ENCODE measurements around the gene SLC51B. TPM values are rescaled to one million over a fixed set of nuclear protein-coding genes. Genes with fewer than 3 reads are reported as not detected.
A peak's percentile ranks its signal among the peaks of the same experiment; 100 is the strongest.

Gene SLC51B
- polyA plus RNA-seq, 2 of the 4 experiments (the other 2 are of a cell fraction), result 12.2 to 16.1 TPM

GRCh38 chr15:65068403-65068788 lies 23.2 kb downstream of the SLC51B start:
- no peak for DNase-seq (ENCODE audit: low read depth in 1 of 2, low spot score in 1 of 2)
- TF ChIP-seq, protein P1, sequence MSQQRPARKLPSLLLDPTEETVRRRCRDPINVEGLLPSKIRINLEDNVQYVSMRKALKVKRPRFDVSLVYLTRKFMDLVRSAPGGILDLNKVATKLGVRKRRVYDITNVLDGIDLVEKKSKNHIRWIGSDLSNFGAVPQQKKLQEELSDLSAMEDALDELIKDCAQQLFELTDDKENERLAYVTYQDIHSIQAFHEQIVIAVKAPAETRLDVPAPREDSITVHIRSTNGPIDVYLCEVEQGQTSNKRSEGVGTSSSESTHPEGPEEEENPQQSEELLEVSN (IDR thresholded peaks at IDR 0.05; ENCODE audit: borderline replicate concordance, low read depth), result no peak
- TF ChIP-seq RCOR1 (IDR thresholded peaks at IDR 0.05; ENCODE audit: low read depth, low read length), result no peak
- TF ChIP-seq POLR2A (IDR thresholded peaks at IDR 0.05; ENCODE audit: low read length), result no peak
- TF ChIP-seq RARB (CRISPR knock-in tag; IDR thresholded peaks at IDR 0.05), result no peak
- TF ChIP-seq MAFK (IDR thresholded peaks at IDR 0.05; ENCODE audit: partially characterized antibody), result no peak
- TF ChIP-seq GATA3 (IDR thresholded peaks at IDR 0.05; ENCODE audit: borderline replicate concordance), result no peak
- TF ChIP-seq TFCP2L1 (CRISPR knock-in tag; IDR thresholded peaks at IDR 0.05), result no peak
- TF ChIP-seq MAZ (IDR thresholded peaks at IDR 0.05; ENCODE audit: borderline replicate concordance, low read depth, low read length), result no peak
- TF ChIP-seq MYC (IDR thresholded peaks at IDR 0.05; ENCODE audit: borderline replicate concordance, low read length), result no peak
- no peak for TF ChIP-seq HOXB13 (CRISPR knock-in tag; IDR thresholded peaks at IDR 0.05; ENCODE audit: low read depth)
- no peak for TF ChIP-seq EP300 (IDR thresholded peaks at IDR 0.05)
- no peaks in the 10 kb centered on the region for H3K9me3 ChIP-seq
- WGBS (ENCODE audit: missing lambda C conversion rate), result 79% methylated on average over 3 of the region's 3 CpGs
- ChIA-PET CTCF (interaction anchor here (1.2 to 33.7 kb wide), 6 partner anchors 5 to 340 kb away, joined by 3 to 1280 read pairs (median 22); partner anchors contain the start of genes KBTBD13, RASL12 and SLC51B), POLR2A (interaction anchor here (0.5 kb wide), 1 partner anchor 206 kb away, joined by 3 read pairs; no protein-coding TSS in a partner anchor)
- peak overlapping the region; percentile 82; the same call in 2 of the 3 replicates for H3K4me2 ChIP-seq
- no peak overlapping the region for H3K27ac ChIP-seq
- no peak for FAIRE-seq
- peaks cover 5% of the 10 kb centered on the region; the same call in 2 of the 3 replicates for H3K4me1 ChIP-seq
- H3K4me3 ChIP-seq, result no peak overlapping the region
- ATAC-seq, result no peak

DNA sequence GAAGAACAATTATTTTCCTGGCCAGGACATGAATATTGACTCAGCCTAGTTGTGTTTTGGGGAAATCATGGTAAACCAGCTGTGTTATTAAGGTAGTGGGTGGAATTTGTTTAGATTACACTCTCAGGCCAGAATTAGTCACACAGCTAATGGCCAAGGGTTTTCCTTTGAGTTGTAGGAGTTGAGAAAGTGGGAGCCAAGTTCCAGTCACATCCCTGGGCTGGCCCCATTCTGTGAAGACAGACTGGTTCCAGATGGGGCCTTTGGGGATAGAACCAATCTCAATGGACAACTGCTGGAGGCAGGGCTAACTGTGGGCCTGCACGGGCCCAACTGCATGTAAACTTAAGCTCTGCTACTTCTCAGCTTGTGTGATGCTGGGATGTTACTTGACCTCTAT lies 24.0 kb downstream of the SLC51B start:
- ChIA-PET CTCF (interaction anchor here (1.0 to 33.7 kb wide), 7 partner anchors 5 to 228 kb away, joined by 3 to 1280 read pairs (median 7); partner anchors contain the start of genes KBTBD13, RASL12, SLC51B and UBAP1L), POLR2A (no interaction called here)
- H3K4me3 ChIP-seq, result no peak overlapping the region
- H3K4me1 ChIP-seq, result peaks cover 5% of the 10 kb centered on the region; the same call in 2 of the 3 replicates
- H3K9me3 ChIP-seq, result no peaks in the 10 kb centered on the region
- ATAC-seq (no peak), DNase-seq (ENCODE audit: low read depth in 1 of 2, low spot score in 1 of 2) (no peak), FAIRE-seq (no peak)
- no peak for TF ChIP-seq MAFK (IDR thresholded peaks at IDR 0.05; ENCODE audit: partially characterized antibody)
- TF ChIP-seq BCL3 (IDR thresholded peaks at IDR 0.05), result no peak
- no peak for TF ChIP-seq TFCP2L1 (CRISPR knock-in tag; IDR thresholded peaks at IDR 0.05)
- no peak for TF ChIP-seq CTCF (IDR thresholded peaks at IDR 0.05)
- TF ChIP-seq SMC3 (IDR thresholded peaks at IDR 0.05), result no peak
- TF ChIP-seq ZSCAN20 (CRISPR knock-in tag; IDR thresholded peaks at IDR 0.05), result no peak
- TF ChIP-seq ELK1 (IDR thresholded peaks at IDR 0.05; ENCODE audit: low read depth, low read length), result no peak
- no peak for TF ChIP-seq FOSB (CRISPR knock-in tag; IDR thresholded peaks at IDR 0.05)
- no peak for TF ChIP-seq HOXA7 (CRISPR knock-in tag; IDR thresholded peaks at IDR 0.05)
- TF ChIP-seq POLR2AphosphoS2 (conservative IDR thresholded peaks at IDR 0.05; ENCODE audit: low read length), result no peak
- TF ChIP-seq HEYL (CRISPR knock-in tag; IDR thresholded peaks at IDR 0.05), result no peak
- TF ChIP-seq HOXB13 (CRISPR knock-in tag; IDR thresholded peaks at IDR 0.05; ENCODE audit: low read depth), result no peak
- TF ChIP-seq FOSL2 (IDR thresholded peaks at IDR 0.05), result no peak
- TF ChIP-seq FOSL2 (CRISPR knock-in tag; IDR thresholded peaks at IDR 0.05), result no peak
- no peak for TF ChIP-seq CHD2 (IDR thresholded peaks at IDR 0.05; ENCODE audit: low read length, partially characterized antibody)
- no peak for TF ChIP-seq CBX2 (IDR thresholded peaks at IDR 0.05; ENCODE audit: borderline replicate concordance, low read depth)
- no peak for TF ChIP-seq MAZ (IDR thresholded peaks at IDR 0.05; ENCODE audit: borderline replicate concordance, low read depth, low read length)
- no peak for TF ChIP-seq HMGXB4 (CRISPR knock-in tag; IDR thresholded peaks at IDR 0.05; ENCODE audit: borderline replicate concordance)
- WGBS (ENCODE audit: missing lambda C conversion rate), result 56% methylated on average over 1 of the region's 1 CpG
- H3K27ac ChIP-seq, result no peak overlapping the region
- no peak overlapping the region for H3K4me2 ChIP-seq
